Panc1 (cell line): Measurements from ENCODE around the gene TMEM154. TPM values are rescaled to one million over a fixed set of nuclear protein-coding genes. Genes with fewer than 3 reads are reported as not detected.

Experiments
- ATAC-seq: fragments of 200-7000 bp; cut with Tn5 transposase; 2 replicates; pipeline ENCODE4 v1.9.1; 2020; ENCODE audit warnings: mild to moderate bottlenecking, moderate library complexity
- BruUV-seq: library from RNA; stranded (reverse); fragments of 400-500 nt; replicated peaks from 2 replicates; lab custom pipeline; 2021; lab: Mats Ljungman, UMichigan
- CTCF ChIA-PET: fragments of 300-600 bp; sonication (Branson Sonifier 250); formaldehyde crosslinking; loops from one replicate; lab custom pipeline; 2022; ENCODE audit warnings: antibody characterized with exemption; lab: Charles Lee
- POLR2A ChIA-PET: fragments of 300-600 bp; sonication (Branson Sonifier 250); formaldehyde crosslinking; loops from one replicate; lab custom pipeline; 2022; ENCODE audit warnings: antibody characterized with exemption; lab: Charles Lee
- DNase-seq: peaks from one replicate; pipeline ENCODE4 v3.0.0-alpha.2; 2010; ENCODE audit warnings: low read depth, low spot score
- H3K27ac ChIP-seq: 2 replicates; pipeline ENCODE4 v1.5.1; 2011; ENCODE audit warnings: mild to moderate bottlenecking, low read length, inconsistent platforms
- H3K27me3 ChIP-seq: fragments of 200-500 bp; sonication (Bioruptor generic); 2 replicates; pipeline ENCODE4 v1.6.0; 2014; ENCODE audit warnings: low read length, inconsistent platforms; ENCODE audit not compliant: control insufficient read depth, insufficient read depth
- H3K36me3 ChIP-seq: fragments of 200-500 bp; sonication (Bioruptor generic); 2 replicates; pipeline ENCODE4 v1.5.1; 2014; ENCODE audit warnings: inconsistent platforms, mild to moderate bottlenecking, low read length, moderate library complexity; ENCODE audit not compliant: control insufficient read depth, insufficient read depth
- H3K4me1 ChIP-seq: 2 replicates; pipeline ENCODE4 v1.5.1; 2011; ENCODE audit warnings: inconsistent platforms, mild to moderate bottlenecking, low read length, moderate library complexity; ENCODE audit not compliant: control insufficient read depth, insufficient read depth
- H3K4me3 ChIP-seq, 2 experiments: 2 replicates each; pipeline ENCODE4 v1.5.1; 2011 to 2012; ENCODE audit warnings: low read depth in 2 of 2, low read length in 2 of 2, mild to moderate bottlenecking in 2 of 2, inconsistent platforms in 1 of 2, moderate library complexity in 1 of 2
- H3K9me3 ChIP-seq: fragments of 200-500 bp; sonication (Bioruptor generic); 2 replicates; pipeline ENCODE4 v1.5.1; 2014; ENCODE audit warnings: low read depth, mild to moderate bottlenecking, inconsistent platforms, low read length, moderate library complexity; ENCODE audit not compliant: control insufficient read depth, insufficient read depth
- CTCF ChIP-seq: fragments of 450-650 bp; IDR thresholded peaks from 2 replicates; pipeline ENCODE4 v1.5.1; 2017; ENCODE audit warnings: mild to moderate bottlenecking
- POLR2AphosphoS5 ChIP-seq: IDR thresholded peaks from 2 replicates; pipeline ENCODE4 v1.6.1; 2012; ENCODE audit warnings: mild to moderate bottlenecking, low read depth, low read length, moderate library complexity
- REST ChIP-seq, 2 experiments: IDR thresholded peaks; 2 replicates each; pipeline ENCODE4 v1.6.1; 2011 to 2012; ENCODE audit warnings: low read depth in 2 of 2, control low read depth in 1 of 2, low read length in 1 of 2, mild to moderate bottlenecking in 1 of 2, moderate library complexity in 1 of 2; ENCODE audit not compliant: insufficient read depth in 1 of 2
- SIN3A ChIP-seq: IDR thresholded peaks from 2 replicates; pipeline ENCODE4 v1.6.1; 2012; ENCODE audit warnings: low read depth, mild to moderate bottlenecking, low read length, moderate library complexity, borderline replicate concordance; ENCODE audit not compliant: insufficient read depth
- TCF7L2 ChIP-seq: IDR thresholded peaks from 2 replicates; pipeline ENCODE4 v1.6.1; 2011; ENCODE audit warnings: mild to moderate bottlenecking, low read depth, low read length, inconsistent platforms
- in situ Hi-C: cut with HindIII; loops from 2 replicates; pipeline ENCODE4 v1.10.0; 2016; ENCODE audit warnings: low sequenced_read_pairs, low pct_unique_long_range_greater_than_20kb
- intact Hi-C: fragments of 100-400 bp; cut with micrococcal nuclease; formaldehyde crosslinking; loops from one replicate; pipeline ENCODE4 v1.10.0; 2022; ENCODE audit not compliant: unreplicated experiment
- total RNA-seq: library from RNA; stranded (reverse); gene quantifications from one replicate; pipeline ENCODE4 v1.2.1, GENCODE V29; 2021; ENCODE audit not compliant: unreplicated experiment

Gene TMEM154
- total RNA-seq, 1 experiment from 2014 or later = 0.15 TPM

GRCh38 chr4:152700151-152700550, 20.4 kb upstream of the TMEM154 start:
- DNase-seq (no peak), ATAC-seq (no peak)
- no peaks in the 10 kb centered on the region for H3K27me3 ChIP-seq
- no peak overlapping the region for H3K27ac ChIP-seq
- CTCF ChIA-PET = no interaction called here
- intact Hi-C loops = no loop called here
- in situ Hi-C loops = no loop called here
- H3K4me1 ChIP-seq = no peaks in the 10 kb centered on the region
- H3K9me3 ChIP-seq = no peaks in the 10 kb centered on the region
- BruUV-seq = no TSS peak
- TF ChIP-seq SIN3A (no peak), POLR2AphosphoS5 (no peak), REST (IDR thresholded peaks at IDR 0.05; ENCODE audit: insufficient read depth in 1 of 2, low read depth in 2 of 2, low read length in 1 of 2) (no peak), TCF7L2 (no peak), CTCF (no peak)
- H3K4me3 ChIP-seq = no peak overlapping the region
- POLR2A ChIA-PET = no interaction called here
- H3K36me3 ChIP-seq = no peaks in the 10 kb centered on the region

GRCh38 chr4:152699313-152699712, 19.5 kb upstream of the TMEM154 start:
- no peak overlapping the region for H3K4me3 ChIP-seq
- ChIA-PET POLR2A (no interaction called here), CTCF (no interaction called here)
- no peaks in the 10 kb centered on the region for H3K27me3 ChIP-seq
- no peak for DNase-seq
- no TSS peak for BruUV-seq
- H3K4me1 ChIP-seq = no peaks in the 10 kb centered on the region
- H3K27ac ChIP-seq = no peak overlapping the region
- H3K9me3 ChIP-seq = no peaks in the 10 kb centered on the region
- intact Hi-C loops = no loop called here
- no peaks in the 10 kb centered on the region for H3K36me3 ChIP-seq
- TF ChIP-seq REST (IDR thresholded peaks at IDR 0.05; ENCODE audit: insufficient read depth in 1 of 2, low read depth in 2 of 2, low read length in 1 of 2) (no peak), POLR2AphosphoS5 (no peak), TCF7L2 (no peak), CTCF (no peak), SIN3A (no peak)
- no peak for ATAC-seq
- in situ Hi-C loops = no loop called here
